Measurements from ENCODE around the gene ANKRD52.
A peak's percentile ranks its signal among the peaks of the same experiment; 100 is the strongest.

Gene ANKRD52

GRCh38 chr12:56260921-56261320 lies 2.7 kb upstream of the ANKRD52 start:
- H3K23ac ChIP-seq (ENCODE audit: low read length), result no peak overlapping the region
- no CpG with 5 or more reads among the region's 3 CpGs for WGBS (ENCODE audit: extremely low coverage, insufficient coverage, low lambda C conversion rate)

GRCh38 chr12:56260380-56260779 lies 2.2 kb upstream of the ANKRD52 start:
- Histone ChIP-seq H4K5ac (ENCODE audit: low read length) (no peak overlapping the region), H3K4me2 (ENCODE audit: low read length) (no peak overlapping the region), H3K27me3 (ENCODE audit: insufficient read depth, low read length, poor library complexity) (no peaks in the 10 kb centered on the region), H3K4me3 (ENCODE audit: low read length) (no peak overlapping the region), H3K4ac (ENCODE audit: low read depth, low read length) (no peak overlapping the region), H3K56ac (ENCODE audit: low read length) (no peak overlapping the region), H3K27ac (ENCODE audit: low read depth, low read length) (no peak overlapping the region), H3K18ac (ENCODE audit: low read length) (no peak overlapping the region), H2BK5ac (ENCODE audit: low read length) (no peak overlapping the region), H2BK120ac (ENCODE audit: low read depth, low read length) (no peak overlapping the region), H3K9ac (ENCODE audit: low read length) (no peak overlapping the region), H3K36me3 (ENCODE audit: control insufficient read depth, insufficient read depth, low read length) (peaks cover 3% of the 10 kb centered on the region), H3K79me2 (ENCODE audit: control insufficient read depth, insufficient read depth, low read length) (peaks cover 6% of the 10 kb centered on the region), H2BK15ac (replicated peaks; ENCODE audit: low read depth) (no peak overlapping the region), H3K23ac (ENCODE audit: low read length) (no peak overlapping the region), H3K79me1 (ENCODE audit: low read length) (peaks cover 12% of the 10 kb centered on the region), H3K4me1 (ENCODE audit: control insufficient read depth, low read depth, low read length) (peaks cover 8% of the 10 kb centered on the region), H2AK5ac (ENCODE audit: low read length) (no peak overlapping the region), H4K8ac (ENCODE audit: low read depth, low read length) (no peak overlapping the region)
- no CpG with 5 or more reads among the region's 8 CpGs for WGBS (ENCODE audit: extremely low coverage, insufficient coverage, low lambda C conversion rate)
- DNase-seq, result no peak

More at GRCh38 chr12:56260921-56261320, 2.7 kb upstream of the ANKRD52 start:
- H2AK5ac ChIP-seq (ENCODE audit: low read length), result no peak overlapping the region
- peaks cover under 1% of the 10 kb centered on the region for H3K36me3 ChIP-seq (ENCODE audit: control insufficient read depth, insufficient read depth, low read length)
- H4K8ac ChIP-seq (ENCODE audit: low read depth, low read length), result no peak overlapping the region
- no peak overlapping the region for H3K4me2 ChIP-seq (ENCODE audit: low read length)
- no peak overlapping the region for H3K4ac ChIP-seq (ENCODE audit: low read depth, low read length)
- DNase-seq, result no peak
- no peak overlapping the region for H3K4me3 ChIP-seq (ENCODE audit: low read length)
- H3K79me2 ChIP-seq (ENCODE audit: control insufficient read depth, insufficient read depth, low read length), result peaks cover 3% of the 10 kb centered on the region
- no peaks in the 10 kb centered on the region for H3K27me3 ChIP-seq (ENCODE audit: insufficient read depth, low read length, poor library complexity)
- peaks cover 8% of the 10 kb centered on the region for H3K4me1 ChIP-seq (ENCODE audit: control insufficient read depth, low read depth, low read length)
- H3K79me1 ChIP-seq (ENCODE audit: low read length), result peaks cover 8% of the 10 kb centered on the region
- H3K18ac ChIP-seq (ENCODE audit: low read length), result no peak overlapping the region
- no peak overlapping the region for H3K56ac ChIP-seq (ENCODE audit: low read length)
- no peak overlapping the region for H3K27ac ChIP-seq (ENCODE audit: low read depth, low read length)
- no peak overlapping the region for H3K9ac ChIP-seq (ENCODE audit: low read length)
- no peak overlapping the region for H4K5ac ChIP-seq (ENCODE audit: low read length)
- no peak overlapping the region for H2BK5ac ChIP-seq (ENCODE audit: low read length)
- no peak overlapping the region for H2BK15ac ChIP-seq (replicated peaks; ENCODE audit: low read depth)
- H2BK120ac ChIP-seq (ENCODE audit: low read depth, low read length), result no peak overlapping the region

GRCh38 chr12:56258820-56259183 lies 618 bp upstream of the ANKRD52 start:
- Histone ChIP-seq H3K27ac (ENCODE audit: low read depth, low read length) (no peak overlapping the region), H3K4me1 (ENCODE audit: control insufficient read depth, low read depth, low read length) (peaks cover 8% of the 10 kb centered on the region), H3K23ac (ENCODE audit: low read length) (no peak overlapping the region), H2BK5ac (ENCODE audit: low read length) (no peak overlapping the region), H3K79me2 (ENCODE audit: control insufficient read depth, insufficient read depth, low read length) (peaks cover 6% of the 10 kb centered on the region), H3K9ac (ENCODE audit: low read length) (peak overlapping the region; percentile 70), H3K4me3 (ENCODE audit: low read length) (peak overlapping the region; percentile 22), H4K8ac (ENCODE audit: low read depth, low read length) (no peak overlapping the region), H2BK120ac (ENCODE audit: low read depth, low read length) (no peak overlapping the region), H3K79me1 (ENCODE audit: low read length) (peaks cover 12% of the 10 kb centered on the region), H3K56ac (ENCODE audit: low read length) (peak overlapping the region; percentile 83), H3K27me3 (ENCODE audit: insufficient read depth, low read length, poor library complexity) (no peaks in the 10 kb centered on the region), H2AK5ac (ENCODE audit: low read length) (no peak overlapping the region), H2BK15ac (replicated peaks; ENCODE audit: low read depth) (no peak overlapping the region), H3K4ac (ENCODE audit: low read depth, low read length) (no peak overlapping the region), H3K18ac (ENCODE audit: low read length) (peak overlapping the region; percentile 90), H3K36me3 (ENCODE audit: control insufficient read depth, insufficient read depth, low read length) (peaks cover 5% of the 10 kb centered on the region), H3K4me2 (ENCODE audit: low read length) (peak overlapping the region; percentile 47), H4K5ac (ENCODE audit: low read length) (peak overlapping the region; percentile 68)
- DNase-seq, result no peak
- no CpG with 5 or more reads among the region's 9 CpGs for WGBS (ENCODE audit: extremely low coverage, insufficient coverage, low lambda C conversion rate)

- H3K4me2 ChIP-seq (ENCODE audit: low read length), result peak overlapping the region; percentile 72
- H2BK120ac ChIP-seq (ENCODE audit: low read depth, low read length), result no peak overlapping the region
- H3K9ac ChIP-seq (ENCODE audit: low read length), result peak overlapping the region; percentile 97
- H3K4me1 ChIP-seq (ENCODE audit: control insufficient read depth, low read depth, low read length), result peaks cover 8% of the 10 kb centered on the region
- H3K27me3 ChIP-seq (ENCODE audit: insufficient read depth, low read length, poor library complexity), result no peaks in the 10 kb centered on the region
- H3K56ac ChIP-seq (ENCODE audit: low read length), result peak overlapping the region; percentile 98
- peak overlapping the region; percentile 32 for H3K27ac ChIP-seq (ENCODE audit: low read depth, low read length)
- DNase-seq, result peak; percentile 84
- WGBS (ENCODE audit: extremely low coverage, insufficient coverage, low lambda C conversion rate), result no CpG with 5 or more reads among the region's 27 CpGs
- no peak overlapping the region for H2AK5ac ChIP-seq (ENCODE audit: low read length)
- peaks cover 13% of the 10 kb centered on the region for H3K79me1 ChIP-seq (ENCODE audit: low read length)
- H3K79me2 ChIP-seq (ENCODE audit: control insufficient read depth, insufficient read depth, low read length), result peaks cover 6% of the 10 kb centered on the region
- H4K8ac ChIP-seq (ENCODE audit: low read depth, low read length), result no peak overlapping the region
- peak overlapping the region; percentile 42 for H3K18ac ChIP-seq (ENCODE audit: low read length)
- no peak overlapping the region for H2BK15ac ChIP-seq (replicated peaks; ENCODE audit: low read depth)
- H3K36me3 ChIP-seq (ENCODE audit: control insufficient read depth, insufficient read depth, low read length), result peaks cover 15% of the 10 kb centered on the region
- no peak overlapping the region for H4K5ac ChIP-seq (ENCODE audit: low read length)
- peak overlapping the region; percentile 98 for H3K23ac ChIP-seq (ENCODE audit: low read length)
- H3K4ac ChIP-seq (ENCODE audit: low read depth, low read length), result peak overlapping the region; percentile 57
- peak overlapping the region; percentile 51 for H2BK5ac ChIP-seq (ENCODE audit: low read length)
- peak overlapping the region; percentile 86 for H3K4me3 ChIP-seq (ENCODE audit: low read length)
Observed at GRCh38 chr12:56257491-56258067, 605 bp downstream of the ANKRD52 start.

- Histone ChIP-seq H3K4me1 (ENCODE audit: control insufficient read depth, low read depth, low read length) (peaks cover 8% of the 10 kb centered on the region), H2BK5ac (ENCODE audit: low read length) (no peak overlapping the region), H2BK120ac (ENCODE audit: low read depth, low read length) (no peak overlapping the region), H3K4ac (ENCODE audit: low read depth, low read length) (no peak overlapping the region), H4K8ac (ENCODE audit: low read depth, low read length) (no peak overlapping the region), H3K23ac (ENCODE audit: low read length) (no peak overlapping the region), H2AK5ac (ENCODE audit: low read length) (no peak overlapping the region), H3K4me3 (ENCODE audit: low read length) (peak overlapping the region; percentile 47), H2BK15ac (replicated peaks; ENCODE audit: low read depth) (no peak overlapping the region), H3K56ac (ENCODE audit: low read length) (peak overlapping the region; percentile 75), H3K27ac (ENCODE audit: low read depth, low read length) (peak overlapping the region; percentile 32), H4K5ac (ENCODE audit: low read length) (no peak overlapping the region), H3K79me2 (ENCODE audit: control insufficient read depth, insufficient read depth, low read length) (peaks cover 6% of the 10 kb centered on the region), H3K4me2 (ENCODE audit: low read length) (peak overlapping the region; percentile 56), H3K18ac (ENCODE audit: low read length) (no peak overlapping the region), H3K79me1 (ENCODE audit: low read length) (peaks cover 13% of the 10 kb centered on the region), H3K9ac (ENCODE audit: low read length) (peak overlapping the region; percentile 97), H3K36me3 (ENCODE audit: control insufficient read depth, insufficient read depth, low read length) (peaks cover 20% of the 10 kb centered on the region), H3K27me3 (ENCODE audit: insufficient read depth, low read length, poor library complexity) (no peaks in the 10 kb centered on the region)
- DNase-seq, result no peak
- WGBS (ENCODE audit: extremely low coverage, insufficient coverage, low lambda C conversion rate), result no CpG with 5 or more reads among the region's 8 CpGs
Observed at GRCh38 chr12:56257071-56257470, 1.1 kb downstream of the ANKRD52 start.
